HG02885 (cell line): Measurements from ENCODE around the gene COPS3.
A peak's percentile ranks its signal among the peaks of the same experiment; 100 is the strongest.

Experiments used
- ATAC-seq: cut with Tn5 transposase; IDR thresholded peaks from one replicate; pipeline ENCODE4 v1.9.1; 2021; ENCODE audit warnings: mild to moderate bottlenecking; ENCODE audit not compliant: unreplicated experiment, poor library complexity

The COPS3 gene

DNA sequence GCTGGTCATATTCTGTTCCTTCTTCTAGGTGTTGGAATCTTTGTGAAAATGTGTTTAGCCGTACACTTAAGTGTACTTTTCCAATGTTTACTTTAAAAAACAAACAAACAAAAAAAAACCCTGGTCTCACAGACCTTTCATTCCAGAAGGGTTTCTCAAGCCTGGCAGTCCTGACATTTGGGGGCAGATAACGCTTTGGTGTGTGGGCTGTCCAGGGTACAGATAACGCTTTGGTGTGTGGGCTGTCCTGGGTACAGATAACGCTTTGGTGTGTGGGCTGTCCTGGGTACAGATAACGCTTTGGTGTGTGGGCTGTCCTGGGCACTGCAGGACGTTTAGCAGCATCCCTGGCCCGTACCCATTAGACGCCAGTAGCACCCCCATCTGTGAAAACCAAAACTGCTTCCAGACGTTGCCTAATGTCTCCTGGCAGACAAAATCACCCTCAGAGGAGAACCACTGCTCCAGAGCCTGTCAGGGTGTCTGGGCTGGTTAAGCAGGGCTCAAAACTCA, 28.8 kb downstream of the COPS3 start:
- no peak for ATAC-seq

DNA sequence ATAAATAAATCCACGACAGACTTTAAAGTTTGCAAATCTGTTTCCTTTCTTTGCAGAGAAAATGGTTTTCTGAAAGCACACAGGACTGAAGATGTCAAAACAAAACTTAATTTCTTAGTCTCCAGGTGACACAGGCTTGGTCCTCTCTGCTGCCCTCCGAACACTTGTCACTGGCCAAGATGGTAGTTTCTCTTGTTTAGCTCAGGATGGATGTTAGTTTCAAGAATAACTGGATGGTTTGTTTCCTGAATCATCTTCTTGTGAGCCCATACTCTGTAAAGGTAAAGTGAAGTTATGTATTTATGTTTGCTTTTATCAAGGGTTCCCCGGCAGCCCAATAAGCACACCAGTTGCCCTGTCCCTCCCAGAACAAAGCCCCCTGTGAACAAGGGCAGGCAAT, 34.2 kb downstream of the COPS3 start:
- no peak for ATAC-seq

DNA sequence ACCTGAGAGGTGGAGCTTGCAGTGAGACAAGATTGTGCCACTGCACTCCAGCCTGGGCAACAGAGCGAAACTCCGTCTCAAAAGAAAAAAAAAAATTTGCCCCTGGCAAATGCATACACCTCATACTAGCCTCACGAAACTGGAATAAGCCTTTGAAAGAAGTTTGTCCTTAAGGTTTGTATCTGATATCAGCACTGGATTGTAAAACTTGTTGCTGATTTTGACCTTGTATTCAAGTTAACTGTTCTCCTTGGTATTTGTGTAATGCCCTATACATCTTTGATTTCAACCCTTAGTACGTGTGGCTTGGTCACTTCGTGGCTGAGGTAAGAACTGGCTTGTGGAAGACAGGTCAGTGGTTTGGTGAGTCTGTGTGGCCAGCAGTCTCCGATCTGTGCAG, 37.9 kb downstream of the COPS3 start:
- ATAC-seq: no peak

DNA sequence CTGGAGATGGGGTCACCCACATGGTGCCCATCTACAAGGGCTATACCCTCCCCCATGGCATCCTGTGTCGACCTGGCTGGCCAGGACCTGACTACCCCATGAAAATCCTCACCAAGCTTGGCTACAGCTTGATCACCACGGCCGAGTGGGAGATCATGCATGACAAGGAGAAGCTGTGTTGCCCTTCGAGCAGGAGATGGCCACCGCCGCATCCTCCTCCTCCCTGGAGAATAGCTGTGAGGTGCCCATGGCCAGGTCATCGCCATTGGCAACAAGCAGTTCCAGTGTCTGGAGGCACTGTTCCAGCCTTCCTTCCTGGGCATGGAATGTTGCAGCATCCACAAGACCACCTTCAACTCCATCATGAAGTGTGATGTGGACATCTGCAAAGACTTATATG, 38.8 kb downstream of the COPS3 start:
- ATAC-seq: no peak

DNA sequence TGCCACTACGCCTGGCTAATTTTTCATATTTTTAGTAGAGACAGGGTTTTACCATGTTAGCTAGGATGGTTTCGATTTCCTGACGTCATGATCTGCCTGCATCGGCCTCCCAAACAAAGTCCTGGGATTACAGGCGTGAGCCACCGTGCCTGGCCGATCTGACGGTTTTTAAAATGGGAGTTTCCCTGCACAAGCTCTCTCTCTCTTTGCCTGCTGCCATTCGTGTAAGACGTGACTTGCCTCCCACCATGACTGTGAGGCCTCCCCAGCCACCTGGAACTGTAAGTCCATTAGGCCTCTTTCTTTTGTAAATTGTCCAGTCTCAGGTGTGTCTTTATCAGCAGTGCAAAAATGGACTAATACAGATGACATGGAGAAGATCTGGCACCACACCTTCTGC, 39.4 kb downstream of the COPS3 start:
- ATAC-seq: no peak

DNA sequence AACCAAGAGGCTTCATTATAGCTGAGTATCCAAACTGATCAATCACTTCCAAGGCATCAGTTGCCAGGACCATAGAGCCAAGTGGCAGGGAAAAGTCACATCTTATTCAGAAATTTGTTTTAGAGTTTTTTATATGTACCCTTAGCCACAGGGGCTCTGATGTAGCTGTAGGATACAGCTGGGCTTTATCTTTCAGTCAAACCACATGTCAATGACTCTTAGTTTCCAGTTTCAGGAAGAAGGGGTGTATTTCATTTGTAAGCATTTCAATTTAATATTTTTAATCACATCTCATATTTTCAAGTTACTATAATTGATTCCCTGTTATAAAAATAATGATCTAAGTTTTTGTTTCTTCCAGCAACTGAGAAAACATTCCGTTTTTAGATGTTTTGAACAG, 41.2 kb downstream of the COPS3 start:
- no peak for ATAC-seq

DNA sequence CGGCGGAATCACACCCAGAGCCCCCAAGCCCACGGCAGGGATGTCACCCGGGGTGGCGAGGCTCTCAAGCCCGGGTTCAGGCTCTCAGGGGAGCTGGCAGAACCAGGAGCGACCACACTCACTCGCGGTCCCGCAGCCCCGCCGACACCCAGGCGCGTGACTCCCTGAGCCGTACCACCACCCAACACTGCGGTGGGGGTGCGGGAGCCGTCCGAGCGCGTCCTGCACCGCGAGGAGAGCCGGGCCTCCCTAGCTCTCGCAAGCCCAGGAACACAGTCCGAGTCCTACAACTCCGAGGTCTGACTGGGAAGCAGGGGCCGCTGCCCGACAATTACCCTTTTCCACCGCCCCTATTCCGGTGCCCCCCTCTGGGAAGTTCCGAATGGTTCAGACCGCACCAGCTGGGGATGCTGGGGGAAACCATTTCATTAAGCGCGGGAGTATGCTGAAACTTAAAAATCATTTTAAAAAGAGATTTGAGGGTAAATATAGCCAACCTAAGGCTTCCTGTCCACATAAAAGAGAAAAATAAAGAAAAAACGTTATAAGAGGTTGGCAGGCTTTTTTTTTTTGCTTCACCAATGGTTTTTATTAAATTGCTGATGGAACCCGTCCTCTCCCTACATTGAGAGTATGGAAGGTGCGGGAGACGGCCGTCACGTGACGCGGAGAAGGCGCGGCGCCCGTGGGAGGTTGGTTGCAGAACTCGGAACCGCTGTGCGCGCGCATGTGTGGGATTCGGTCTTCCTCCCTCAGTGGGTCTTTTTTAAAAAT, 43.8 kb downstream of the COPS3 start, which contains the start of gene FLCN:
Gene FLCN, minus strand, starts transcription at position 143 of the 774 bp plus-strand sequence. CDS start 9,031 bp downstream, outside the sequence.
- ATAC-seq: peak; percentile 90

DNA sequence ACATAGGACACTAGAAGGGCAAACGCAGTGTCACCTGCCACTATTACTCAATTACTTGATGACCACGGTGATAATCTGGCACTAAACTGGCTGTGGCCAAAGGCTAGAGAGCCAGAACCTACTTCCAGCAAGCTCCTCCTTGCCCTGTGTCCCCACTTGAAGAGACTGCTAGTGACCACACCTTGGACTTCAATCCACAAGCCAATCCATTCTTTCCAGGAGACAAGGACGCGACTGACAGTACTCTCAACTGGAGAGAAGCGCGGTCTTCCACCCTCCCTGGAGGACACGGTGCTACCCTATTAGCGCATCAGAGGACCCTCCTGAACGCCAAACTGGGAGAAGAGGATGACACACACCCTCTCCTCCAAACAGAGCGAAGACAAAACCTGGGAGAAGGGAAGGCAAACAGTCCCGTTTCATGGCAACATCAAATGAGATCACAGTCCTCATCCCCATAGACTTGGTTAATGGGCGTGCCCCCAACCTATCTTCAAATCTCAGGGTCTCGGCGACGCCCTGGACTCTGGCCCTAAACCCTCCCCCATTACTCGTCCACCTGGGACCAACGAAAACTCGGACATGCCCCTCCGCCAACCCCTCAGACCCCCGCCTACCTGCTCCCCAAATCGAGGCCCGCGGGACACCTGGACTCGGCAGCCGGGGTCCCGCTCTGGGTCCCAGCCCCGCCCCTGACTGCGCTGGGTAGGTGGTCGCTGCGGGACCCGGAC, 44.6 kb downstream of the COPS3 start:
- ATAC-seq: peak; percentile 27

DNA sequence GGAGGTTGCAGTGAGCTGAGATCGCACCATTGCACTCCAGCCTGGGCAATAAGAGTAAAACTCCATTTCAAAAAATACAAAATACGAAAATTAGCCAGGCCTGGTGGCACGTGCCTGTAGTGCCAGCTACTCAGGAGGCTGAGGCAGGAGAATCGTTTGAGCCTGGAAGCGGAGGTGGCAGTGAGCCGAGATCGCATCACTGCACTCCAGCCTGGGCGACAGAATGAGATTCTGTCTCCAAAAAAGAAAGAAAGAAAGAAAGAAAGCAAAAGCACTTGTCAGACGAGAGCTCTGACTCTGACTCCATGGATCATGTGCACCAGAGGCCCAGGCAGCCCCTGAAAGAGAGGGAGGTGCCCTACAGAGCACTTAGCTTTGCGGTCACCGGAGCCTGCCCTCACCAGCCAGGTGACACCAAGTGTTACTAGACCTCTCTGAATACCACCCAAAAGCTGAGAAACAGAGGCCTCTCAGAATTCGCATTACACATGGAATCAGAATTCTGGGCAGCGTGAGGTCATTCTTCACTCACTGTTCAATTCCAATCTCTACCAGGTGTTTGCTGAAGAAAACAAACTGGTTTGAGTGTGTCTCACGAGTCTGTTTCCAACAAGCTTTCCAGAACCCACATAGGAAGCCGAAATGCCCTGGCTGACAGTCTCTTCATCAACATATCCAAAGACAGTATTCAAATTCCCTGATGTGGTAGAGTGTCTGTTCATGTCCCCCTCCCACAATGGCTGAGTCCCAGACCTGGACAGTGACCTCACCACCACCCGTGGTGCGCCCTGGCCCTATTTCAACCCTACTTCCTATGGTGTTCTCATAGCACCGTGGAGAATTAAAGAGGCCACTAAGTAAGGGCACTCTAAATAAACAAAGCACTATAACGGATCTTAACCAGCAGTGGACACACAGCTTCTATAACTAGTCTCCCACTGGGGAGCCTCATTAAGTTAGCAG, 45.6 kb downstream of the COPS3 start:
- no peak for ATAC-seq

DNA sequence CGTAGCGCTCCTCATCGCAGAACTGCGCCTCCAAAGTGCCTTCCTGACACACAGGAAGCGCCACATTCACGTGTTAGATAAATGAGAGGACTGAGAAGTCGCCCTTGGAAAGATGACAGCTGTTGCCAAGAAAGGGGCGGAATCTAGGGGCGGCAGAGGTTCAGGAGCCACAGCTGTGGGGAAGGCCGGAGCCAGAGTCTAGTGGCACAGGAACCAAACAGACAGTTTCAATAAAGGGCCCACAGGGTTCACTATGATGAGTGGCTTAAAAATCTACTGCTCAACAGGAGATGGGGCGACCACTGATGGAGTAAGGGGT, 48.8 kb downstream of the COPS3 start:
- ATAC-seq: no peak

DNA sequence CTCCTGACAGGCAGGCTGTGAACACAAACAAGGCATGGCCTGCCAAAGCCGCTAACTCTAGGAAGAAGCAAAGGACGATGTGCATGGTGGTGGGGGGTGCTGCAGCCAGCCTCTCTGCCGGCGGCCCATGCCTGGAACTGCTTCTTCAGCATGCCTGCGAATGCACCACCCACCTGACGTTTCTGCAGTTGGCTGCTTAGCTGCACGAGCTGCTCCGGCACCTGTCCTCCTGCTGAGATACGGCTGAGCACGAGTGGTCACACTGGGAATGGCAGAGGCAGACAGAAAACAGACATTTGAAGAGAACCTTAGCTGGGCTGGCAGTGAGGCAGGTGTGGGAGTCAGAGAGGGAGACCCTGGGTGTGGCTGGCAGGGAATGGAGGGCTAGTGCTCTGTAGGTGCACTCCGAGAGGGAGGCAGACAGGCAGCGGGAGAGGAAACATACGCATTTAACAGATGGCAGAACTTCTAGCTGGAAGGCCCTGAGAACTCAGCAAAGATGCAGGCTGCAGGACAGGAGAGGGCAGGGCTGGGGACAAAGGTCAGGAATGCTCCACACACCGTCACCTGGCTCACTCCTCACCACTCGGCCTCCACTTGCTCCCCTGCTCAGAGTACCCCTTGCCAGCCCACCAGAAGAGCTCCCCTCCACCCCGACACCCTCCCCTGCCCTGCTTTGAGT, 49.3 kb downstream of the COPS3 start:
- no peak for ATAC-seq

DNA sequence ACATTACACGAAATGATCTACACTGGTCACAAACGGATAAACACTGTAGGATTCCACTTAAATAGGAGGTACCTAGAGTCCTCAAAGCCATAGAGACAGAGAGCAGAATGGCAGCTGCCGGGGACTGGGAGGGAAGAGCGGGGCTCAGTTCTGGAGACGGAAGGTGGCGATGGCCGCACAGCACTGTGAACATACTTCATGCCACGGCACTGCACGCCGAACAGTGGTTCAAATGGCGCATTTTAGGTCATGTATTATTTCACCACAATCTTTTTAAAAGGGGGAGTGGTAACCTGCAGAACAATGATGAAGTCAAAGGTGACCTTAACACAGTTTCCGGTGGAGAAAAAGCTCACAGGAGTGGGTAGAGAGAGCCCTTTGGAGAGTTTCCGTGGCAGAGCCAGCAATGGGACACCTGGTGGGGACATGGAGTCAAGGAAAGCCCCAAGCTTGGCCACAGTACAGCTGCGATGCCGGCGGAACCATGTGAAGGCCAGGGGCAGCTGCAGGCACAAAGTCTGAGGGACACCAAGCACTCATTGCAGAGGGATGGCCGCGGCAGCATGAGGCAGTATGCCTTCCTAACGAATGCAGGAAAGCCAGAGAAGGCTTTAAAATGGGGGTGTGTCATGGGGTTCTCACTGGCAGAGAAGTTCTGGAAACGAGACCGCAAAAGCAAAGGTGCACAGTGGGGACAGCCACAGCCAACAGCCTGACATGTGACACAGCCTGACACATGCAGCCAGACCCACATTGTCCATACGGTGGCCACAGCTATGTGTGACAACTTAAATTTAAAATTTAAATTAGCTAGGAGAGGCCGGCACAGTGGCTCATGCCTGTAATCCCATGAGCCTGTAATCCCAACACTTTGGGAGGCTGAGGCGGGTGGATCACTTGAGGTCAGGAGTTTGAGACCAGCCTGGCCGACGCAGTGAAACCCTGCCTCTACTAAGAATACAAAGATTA, 51.3 kb downstream of the COPS3 start:
- ATAC-seq: no peak

DNA sequence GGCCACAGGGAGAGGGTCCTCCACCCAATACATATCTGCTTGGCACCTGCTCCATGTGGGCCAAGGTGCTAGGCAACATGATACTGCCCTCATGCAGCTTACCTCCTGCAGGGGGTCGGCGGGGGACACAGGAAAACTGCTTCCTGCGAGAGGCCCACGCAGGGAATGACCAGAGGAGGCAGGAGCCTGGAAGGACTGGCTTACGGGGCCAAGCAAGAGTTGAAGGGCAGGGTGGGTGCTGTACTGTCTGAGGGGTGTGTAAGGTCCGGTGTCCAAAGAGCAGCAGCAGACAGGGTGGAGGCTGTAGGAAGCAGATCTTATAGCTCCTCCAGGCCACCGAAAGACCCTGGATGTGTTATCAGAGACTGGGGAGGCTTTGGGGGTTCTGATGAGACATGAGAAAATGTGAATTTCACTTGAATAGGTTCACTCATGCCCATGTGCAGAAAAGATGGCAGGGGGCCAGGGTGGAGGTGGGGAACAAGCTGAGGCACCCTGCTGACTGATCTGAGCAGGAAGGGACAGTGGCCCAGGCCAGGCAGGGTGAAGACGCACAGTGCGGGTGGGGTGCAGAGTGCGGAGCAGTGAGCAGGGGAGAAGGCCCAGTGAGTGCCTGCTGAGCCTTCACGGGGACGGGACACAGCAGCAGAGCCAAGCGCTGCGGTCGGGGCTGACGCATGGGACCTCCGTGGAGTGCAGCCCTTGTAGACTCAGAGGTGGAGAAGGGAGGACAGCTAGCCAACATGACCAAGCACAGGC, 52.3 kb downstream of the COPS3 start:
- ATAC-seq: no peak

DNA sequence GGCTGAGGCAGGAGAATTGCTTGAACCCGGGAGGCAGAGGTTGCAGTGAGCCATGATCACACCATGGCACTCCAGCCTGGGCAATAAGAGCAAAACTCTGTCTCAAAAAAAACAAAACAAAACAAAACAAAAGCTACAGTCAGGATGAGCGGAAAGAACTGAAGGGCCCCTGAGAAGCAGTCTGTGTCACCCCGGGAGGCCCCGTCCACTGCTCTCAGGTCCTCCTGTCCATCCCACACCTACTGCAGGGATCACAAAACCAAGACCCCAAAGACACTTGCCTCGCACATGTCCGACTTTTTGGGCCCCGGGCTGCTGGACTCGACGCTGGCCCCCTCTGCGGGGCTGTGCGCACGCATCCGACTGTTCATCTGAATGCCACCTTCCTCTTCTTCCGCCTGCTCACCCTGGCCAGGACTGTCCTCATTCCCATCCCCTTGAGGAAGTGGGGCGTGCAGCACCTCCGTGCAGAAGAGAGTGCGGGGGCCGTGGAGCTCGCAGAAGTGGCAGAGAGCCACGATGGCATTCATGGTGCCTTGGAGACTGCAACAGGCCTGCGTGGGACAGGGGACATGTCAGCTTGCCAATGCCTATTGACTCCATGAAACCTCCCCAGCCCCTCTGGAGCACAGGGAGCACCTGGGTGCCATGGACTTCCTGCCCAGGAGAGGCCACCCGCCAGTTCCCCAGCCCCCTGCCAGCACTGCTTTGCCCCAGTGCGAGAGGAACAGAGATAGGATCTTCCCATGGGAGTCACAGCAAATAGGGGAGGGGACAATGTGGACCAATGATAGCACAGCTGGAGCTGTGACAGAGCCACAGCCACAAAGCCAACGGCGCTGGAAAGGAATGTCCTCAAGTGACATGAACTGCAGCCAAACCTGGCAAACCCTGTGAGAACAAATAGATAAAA, 53.2 kb downstream of the COPS3 start:
- ATAC-seq: no peak

DNA sequence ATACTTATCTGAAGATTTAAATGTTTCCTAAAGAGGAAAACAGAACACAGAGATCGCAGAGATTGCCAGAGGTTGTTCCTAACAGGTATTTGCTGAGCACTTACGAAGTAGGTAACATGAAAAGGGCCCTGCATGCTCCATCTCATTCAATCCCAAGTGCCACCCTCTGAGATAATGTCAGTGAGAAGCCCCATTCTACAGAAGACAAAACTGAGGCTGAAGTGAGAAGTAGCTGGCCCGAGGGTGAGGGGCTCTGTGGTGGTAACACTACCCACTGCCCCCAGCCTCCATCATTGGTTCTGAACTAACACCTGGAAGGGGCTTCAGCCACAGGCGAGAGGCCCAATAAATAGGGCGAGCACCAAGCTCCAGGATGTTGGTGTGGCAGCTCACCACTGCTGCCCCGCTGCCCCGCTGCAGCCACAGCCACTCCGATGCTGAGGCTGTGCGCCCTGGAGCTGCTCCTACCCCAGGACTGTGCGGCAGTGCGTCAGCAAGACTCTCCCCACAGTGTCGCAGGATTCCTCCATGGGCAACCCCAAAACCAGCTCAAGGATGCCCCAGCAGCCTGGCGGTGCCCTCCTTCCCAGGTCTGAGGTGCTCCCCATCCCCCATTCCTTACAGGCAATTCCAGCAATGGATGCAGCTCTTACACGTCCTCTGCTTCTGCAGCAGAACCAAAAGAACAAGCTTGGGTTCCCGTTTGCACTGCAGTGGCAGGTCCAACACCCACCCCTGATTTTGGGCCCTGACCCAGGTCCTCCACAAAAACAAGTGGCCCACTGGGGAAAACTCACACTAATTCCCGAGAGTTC, 54.4 kb downstream of the COPS3 start:
- no peak for ATAC-seq

DNA sequence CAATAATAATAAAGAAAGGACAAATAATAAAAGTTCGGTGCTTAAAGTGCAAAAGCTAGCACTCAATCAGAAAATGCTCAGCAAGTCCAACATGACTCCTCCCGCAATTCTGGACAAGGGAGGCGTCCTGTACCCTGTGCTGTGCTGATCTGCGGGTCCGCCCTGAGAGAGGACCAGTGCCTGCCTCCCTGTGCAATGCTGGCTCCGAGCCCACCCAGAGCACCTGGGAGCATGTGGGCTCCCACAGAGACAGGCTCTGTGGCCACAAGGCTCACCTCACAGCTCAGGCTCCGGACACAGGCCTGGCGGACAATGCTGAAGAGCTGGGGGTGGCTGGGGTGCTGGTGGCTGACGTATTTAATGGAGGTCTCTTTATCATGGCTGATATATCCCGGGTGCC, 55.1 kb downstream of the COPS3 start:
- no peak for ATAC-seq
